GM11168 (cell line): ENCODE results near the gene SLC26A11.

Source experiments
- in situ Hi-C: fragments of 300-500 bp; cut with MboI; formaldehyde crosslinking; loops from one replicate; pipeline ENCODE4 v1.12.0; 2022; ENCODE audit warnings: low sequenced_read_pairs; ENCODE audit not compliant: unreplicated experiment

SLC26A11 gene

DNA sequence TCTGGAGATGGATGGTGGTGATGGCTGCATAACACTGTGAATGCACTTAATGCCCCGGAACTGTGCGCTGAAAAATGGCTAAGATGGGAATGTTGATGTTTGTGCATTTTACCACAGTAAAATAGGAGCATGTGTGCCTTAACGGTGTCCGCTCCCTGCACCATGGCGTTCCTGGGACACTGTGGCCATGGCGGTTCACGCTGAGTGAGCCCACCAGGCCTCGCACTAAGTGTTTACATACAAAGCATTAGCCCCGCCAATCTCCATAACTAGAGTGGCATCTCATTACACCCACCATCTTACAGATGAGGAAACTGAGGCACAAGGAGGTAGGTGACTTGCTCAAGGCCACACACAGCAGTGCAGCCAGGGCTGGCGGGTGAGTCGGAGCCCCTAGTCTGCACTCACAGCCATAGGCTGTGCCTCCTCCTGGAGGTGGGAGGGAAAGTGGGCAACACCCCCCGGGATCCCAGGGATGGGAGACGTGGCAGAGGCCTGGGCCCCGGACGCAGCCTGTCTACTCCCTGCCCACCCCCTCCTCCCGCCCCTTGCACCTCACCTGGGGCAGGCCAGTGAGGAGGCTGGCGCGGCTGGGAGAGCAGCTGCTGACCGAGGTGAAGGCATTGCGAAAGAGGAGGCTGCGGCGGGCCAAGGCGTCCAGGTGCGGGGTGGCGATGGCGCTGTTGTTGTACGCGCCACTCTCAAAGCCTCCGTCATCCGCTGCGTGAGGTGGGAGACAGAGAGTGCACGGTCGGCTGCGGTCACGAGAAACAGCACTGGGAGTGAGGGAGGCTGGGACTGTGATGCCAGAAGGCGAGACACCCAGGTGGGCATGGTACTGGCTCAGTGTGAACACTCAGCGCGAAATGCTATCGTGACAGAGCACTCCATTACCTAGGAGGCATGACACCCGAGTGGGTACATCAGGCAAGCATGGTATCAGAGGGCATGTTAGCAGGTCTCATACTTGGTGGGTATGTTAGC, 3.5 kb upstream of the SLC26A11 start:
- in situ Hi-C loops: no loop called here

DNA sequence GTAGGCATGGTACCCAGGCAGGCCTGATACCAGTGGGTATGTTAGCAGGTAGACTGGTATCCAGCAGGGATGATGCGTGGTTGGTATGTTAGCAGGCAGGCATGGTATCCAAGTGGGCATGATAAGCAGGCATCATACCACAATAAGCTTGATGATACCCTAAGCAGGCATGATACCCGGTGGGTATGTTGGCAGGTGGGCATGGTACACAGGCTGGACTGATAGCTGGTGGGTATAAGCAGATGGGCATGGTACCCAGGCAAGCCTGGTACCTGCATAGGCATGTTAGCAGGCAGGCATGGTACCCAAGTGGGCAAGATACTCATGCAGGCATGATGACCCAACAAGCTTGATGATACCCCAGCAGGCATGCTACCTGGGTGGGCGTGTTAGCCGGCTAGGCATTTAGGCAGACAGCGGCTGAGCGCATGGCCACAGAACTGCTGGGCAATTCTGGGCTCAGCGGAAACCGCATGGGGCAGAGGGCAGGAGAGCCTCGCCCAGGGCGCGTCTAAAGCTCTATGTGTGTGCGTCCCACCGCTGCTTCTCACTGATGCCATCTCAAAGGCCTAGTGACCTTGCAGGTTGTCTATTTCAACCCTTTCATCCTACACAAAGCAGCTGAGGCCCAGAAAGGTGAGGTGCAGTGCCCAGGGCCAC, 2.4 kb upstream of the SLC26A11 start:
- in situ Hi-C loops: no loop called here

DNA sequence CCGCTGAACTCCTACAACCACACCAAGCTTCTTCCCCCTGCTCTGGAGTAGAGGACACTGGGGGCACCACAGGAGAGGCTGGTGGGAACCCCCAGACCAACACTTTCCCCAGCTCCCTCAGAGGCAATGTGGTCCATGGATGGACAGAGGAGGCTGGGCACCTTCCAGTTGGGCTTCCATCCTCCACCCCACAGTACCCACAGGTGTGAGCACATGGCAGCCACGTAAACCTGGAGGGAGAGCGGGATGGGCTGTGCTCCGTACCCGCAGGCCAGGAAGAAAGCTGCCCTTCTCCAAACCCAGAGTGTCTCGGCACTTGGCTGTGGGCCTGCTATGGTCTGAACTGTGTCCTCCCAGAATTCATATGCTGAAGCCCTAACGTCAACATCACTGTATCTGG, 1.8 kb upstream of the SLC26A11 start:
- in situ Hi-C loops: no loop called here

DNA sequence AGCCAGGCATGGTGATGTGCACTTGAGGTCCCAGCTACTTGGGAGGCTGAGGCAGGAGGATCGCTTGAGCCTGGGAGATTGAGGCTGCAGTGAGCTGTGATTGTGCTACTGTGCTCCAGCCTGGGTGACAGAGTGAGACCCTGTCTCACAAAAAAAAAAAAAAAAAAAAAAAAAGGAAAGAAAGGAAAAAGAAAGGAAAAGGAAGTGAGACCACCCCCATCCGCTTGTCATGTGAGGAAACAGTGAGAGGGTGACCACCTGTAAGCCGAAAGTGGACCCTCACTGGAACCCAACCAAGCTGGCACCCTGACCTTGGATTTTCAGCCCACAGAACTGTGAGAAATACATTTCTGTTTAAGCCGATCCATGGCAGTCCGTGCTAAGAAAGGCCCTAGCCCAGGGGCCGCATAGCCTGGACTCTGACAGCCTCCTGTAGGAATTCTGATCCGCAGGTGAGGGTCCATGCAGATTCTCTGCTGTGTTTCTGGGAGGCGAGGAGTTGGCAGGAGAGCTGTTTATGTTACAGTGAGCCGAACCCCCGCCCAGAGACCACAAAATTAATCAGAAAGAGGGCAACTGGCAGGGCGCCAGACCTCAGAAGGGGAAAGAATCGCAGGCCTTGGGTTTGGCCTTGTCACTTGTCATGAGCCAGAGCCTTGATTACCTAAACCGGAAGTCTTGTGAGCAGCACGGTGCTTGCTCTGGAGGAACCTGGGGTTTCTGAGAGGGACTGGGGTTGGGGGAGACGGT, 1.0 kb upstream of the SLC26A11 start:
- in situ Hi-C loops: no loop called here

DNA sequence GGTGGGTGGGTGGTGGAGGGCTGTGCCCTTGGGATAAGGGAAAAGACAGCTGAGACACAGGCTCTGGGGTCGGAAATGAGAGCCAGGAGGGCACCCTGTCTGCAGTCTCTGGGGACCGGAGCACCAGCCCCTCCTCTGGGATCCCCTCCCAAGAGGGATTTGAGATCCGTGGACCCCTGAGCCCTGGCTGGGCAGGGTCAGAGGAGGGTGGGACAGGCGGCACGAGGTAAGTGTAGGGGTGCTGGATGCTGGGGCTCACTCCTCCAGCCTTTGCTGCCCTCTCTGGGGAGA, 519 bp upstream of the SLC26A11 start:
- in situ Hi-C loops: no loop called here

DNA sequence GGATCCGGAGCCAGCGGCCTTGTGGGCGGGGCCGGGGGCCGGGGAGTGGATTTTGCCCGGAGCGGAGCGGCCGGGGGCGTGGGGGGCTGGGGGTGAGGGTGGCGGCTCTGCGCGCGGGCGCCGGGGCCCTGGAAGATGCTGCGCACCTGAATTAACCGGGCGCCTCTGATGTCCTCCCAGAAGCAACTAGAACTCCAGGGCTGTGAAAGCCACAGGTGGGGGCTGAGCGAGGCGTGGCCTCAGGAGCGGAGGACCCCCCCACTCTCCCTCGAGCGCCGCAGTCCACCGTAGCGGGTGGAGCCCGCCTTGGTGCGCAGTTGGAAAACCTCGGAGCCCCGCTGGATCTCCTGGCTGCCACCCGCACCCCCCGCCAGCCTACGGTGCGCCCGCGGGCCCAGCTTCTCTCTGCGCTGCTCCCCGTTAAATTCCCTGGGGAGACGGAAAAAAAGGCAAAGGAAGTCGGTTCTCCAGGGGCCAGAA, 549 bp downstream of the SLC26A11 start:
- in situ Hi-C loops: no loop called here

DNA sequence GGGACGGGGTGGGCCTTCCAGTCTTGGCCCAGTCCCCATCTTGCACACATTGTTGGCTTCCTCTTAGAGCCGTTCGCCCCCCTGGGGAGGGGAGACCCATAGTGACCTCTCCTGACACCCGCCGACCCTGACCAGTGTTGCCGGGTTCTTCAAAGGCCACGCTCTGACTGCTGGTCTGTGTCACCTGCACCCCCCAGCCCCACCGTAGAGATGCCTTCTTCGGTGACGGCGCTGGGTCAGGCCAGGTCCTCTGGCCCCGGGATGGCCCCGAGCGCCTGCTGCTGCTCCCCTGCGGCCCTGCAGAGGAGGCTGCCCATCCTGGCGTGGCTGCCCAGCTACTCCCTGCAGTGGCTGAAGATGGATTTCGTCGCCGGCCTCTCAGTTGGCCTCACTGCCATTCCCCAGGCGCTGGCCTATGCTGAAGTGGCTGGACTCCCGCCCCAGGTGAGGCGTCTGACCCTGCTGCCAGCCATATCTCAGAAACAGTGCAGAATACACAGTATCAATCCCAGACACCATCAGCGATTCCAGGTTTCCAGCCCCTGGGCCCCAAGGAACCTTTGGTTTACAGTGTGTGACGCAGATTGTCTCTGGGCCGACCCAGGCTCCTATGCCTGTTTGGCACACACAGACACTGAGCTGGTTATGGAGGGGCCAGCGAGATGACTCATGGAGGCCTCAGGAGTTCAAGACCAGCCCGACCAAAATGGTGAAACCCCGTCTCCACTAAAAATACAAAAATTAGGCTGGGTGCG, 1.3 kb downstream of the SLC26A11 start:
- in situ Hi-C loops: no loop called here

DNA sequence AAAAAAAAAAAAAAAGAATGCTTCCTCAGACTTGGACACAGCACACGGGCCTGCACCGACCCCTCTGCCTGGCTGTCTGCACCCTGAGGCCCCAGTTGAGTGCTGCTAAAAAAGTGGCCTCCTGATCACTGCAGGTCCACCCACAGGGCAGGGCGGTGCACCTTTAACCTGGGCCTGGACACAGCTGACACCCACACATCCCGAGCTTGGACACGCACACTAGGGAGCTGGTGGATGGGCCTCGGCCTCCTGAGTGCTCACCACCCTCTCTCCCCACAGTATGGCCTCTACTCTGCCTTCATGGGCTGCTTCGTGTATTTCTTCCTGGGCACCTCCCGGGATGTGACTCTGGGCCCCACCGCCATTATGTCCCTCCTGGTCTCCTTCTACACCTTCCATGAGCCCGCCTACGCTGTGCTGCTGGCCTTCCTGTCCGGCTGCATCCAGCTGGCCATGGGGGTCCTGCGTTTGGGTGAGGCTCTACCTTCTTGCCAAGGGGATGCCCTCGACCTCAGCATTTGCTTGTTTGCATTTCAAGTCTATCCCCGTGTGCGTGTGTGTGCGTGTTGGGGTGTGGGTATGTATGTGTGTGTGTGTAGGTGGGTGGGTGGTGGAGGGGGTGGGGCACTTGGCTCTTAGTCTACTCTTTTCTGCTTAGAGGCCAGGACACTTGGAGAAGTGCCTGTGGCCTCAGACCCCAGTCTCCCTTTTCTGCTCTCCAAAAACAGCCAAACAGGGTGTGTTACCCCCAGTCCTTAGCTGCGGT, 2.3 kb downstream of the SLC26A11 start:
- in situ Hi-C loops: no loop called here

DNA sequence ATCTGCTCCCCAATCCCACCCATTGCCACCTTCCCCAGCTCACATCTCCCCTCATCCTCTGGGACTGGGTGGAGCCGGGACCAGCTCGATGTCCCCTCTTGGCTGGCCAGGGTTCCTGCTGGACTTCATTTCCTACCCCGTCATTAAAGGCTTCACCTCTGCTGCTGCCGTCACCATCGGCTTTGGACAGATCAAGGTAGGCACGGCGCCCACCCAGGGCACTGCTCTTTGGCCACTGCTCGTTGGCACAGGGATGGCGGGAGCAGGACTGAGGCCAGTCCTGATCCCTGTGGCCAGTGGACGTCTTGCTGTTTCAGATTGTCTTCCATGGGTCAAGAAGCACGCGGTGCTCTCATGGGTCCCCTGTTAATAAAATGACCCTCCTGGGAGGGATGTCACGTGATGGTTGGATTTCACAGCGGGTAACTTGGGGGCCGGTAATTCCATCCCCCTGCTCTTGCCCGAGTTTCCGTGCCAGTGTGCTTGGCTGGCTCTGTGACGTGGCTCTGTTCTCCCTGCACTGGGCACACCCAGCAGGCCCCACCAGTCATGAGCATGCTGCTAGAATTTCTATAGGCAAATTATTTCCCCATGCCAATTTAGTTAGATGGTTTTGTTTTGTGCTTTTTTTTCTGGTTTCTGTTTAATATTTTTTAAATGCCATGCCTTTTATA, 3.1 kb downstream of the SLC26A11 start:
- in situ Hi-C loops: no loop called here

DNA sequence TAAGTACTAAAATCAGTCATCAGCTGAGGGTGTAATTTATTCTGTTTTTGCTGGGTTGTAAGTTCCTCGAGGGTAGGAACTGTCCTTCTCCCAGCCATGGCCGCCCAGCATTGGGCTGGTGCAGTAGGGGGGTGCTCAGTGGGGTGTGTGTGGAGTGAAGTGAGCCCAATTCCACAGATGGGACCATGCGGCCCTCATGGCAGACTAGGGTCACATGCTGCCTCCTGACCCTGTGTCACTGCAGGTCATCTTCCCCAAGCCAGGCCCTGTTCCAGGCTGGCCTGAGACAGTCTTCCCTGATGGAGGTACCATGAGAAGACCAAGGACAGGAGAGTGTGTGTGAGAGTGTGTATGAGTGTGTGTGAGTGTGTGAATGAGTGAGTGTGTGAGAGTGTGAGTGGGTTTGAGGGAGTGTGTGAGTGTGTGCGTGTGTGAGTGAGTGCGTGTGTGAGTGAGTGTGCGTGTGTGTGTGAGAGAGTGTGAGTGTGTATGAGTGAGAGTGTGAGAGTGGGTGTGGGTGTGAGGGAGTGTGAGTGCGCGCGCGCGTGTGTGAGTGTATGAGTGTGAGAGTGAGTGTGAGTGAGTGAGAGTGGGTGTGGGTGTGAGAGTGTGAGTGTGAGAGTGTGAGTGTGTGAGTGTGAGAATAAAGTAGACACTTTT, 3.7 kb downstream of the SLC26A11 start:
- in situ Hi-C loops: no loop called here

DNA sequence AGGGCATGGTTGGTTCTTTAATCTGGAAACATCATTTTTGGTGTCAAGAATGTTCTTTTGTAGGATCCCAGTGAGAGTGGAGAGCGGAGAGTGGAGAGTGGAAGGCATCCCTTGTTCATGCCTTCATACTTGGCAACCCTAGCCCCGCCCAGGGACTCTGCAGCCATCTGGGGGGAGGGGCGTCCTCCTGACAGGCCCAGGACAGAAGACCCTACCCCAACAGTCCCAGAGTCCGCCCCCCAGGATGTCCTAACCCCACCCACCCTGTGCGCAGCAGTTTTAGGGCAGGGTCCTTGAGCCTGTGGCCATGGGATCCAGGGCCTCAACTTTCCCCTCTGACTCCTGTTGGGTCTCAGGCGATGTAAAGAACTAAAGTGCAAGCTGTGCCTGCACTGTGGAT, 4.5 kb downstream of the SLC26A11 start:
- in situ Hi-C loops: no loop called here

DNA sequence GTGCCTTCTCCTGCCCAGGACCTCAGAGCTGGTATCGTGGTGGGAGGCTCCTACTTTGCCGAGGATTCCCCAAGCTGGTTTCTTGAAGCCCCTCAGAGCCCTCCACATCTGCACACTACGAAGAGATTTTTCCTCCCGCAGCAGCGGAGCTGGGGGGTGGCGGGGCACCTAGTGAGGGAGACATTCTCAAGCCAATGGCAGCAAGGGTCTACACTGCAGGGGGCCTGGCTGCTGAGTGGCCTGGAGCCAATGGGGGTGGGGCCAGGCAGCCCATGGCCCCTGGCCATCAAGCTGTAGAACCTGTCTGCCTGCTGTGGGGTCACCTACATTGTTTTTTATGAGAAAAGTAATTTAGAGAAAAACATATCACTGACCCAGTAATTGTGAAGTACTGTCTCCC, 5.0 kb downstream of the SLC26A11 start:
- in situ Hi-C loops: no loop called here

DNA sequence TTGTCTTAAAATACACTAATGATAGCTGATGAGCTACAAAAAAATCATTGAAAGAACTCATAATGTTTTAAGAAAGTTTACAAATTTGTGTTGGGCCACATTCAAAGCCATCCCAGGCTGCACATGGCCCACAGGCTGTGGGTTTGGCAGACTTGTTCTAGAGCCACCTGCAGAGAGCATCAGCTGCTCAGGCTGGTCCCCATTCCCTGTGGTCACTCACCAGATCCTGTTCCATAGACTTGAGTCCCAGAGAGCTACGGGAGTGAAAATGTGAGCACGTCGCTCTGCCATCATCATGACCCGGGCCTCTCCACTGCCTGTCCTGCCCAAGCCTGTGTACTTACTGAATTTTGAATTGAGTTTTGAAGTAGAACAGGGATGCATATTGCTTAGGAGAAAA, 6.9 kb downstream of the SLC26A11 start:
- in situ Hi-C loops: no loop called here

DNA sequence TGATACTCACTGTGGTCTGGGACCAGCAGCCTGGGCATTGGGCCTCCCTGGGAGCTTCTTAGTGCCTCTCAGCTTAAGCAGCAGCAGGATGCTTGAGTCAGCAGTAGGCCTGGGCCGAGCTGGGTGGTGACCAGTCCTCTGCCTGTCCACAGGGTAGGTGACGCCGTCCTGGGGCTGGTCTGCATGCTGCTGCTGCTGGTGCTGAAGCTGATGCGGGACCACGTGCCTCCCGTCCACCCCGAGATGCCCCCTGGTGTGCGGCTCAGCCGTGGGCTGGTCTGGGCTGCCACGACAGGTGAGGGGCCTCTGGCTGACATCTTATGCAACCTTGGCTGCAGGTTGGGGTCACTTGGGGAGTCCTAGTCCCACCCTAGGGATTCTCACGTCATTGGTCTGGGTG, 7.4 kb downstream of the SLC26A11 start:
- in situ Hi-C loops: no loop called here

DNA sequence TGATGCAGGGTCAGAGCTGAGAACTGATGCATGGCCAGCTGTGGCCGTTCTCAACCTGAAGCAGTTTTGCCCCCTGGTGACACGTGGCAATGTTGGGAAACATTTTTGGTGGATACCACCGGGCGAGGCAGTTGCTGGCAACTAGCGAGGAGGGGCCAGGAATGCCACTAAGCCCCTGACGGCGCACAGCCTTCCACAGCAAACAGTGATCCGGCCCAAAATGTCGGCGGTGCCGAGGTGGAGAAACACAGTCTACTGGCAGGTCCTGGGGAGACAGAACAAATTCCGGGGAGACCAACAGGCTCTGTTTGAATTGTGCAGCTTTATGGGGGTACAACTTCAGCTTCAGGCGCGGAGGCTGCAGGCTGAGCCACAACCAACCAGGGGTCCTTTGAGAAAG, 8.2 kb downstream of the SLC26A11 start:
- in situ Hi-C loops: no loop called here

DNA sequence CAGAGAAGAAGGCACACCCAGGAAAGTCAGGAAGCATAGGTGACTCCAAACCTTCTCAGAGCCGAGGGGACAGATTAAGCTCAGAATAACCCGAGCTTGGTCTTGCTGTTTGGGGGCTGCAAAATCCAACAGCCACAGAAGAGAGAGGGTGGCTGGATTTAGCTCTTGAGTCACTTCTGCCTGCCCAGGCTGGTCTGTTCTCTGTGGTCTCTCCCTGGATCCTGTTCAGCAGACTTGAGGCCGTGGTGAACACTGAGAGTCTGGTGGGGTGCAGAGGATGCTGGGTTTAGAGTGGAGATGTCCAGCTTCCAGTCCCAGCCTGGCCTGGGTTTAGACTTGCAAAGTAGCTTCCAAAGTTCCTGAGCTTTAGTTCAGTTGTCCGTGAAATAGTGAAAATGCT, 8.8 kb downstream of the SLC26A11 start:
- in situ Hi-C loops: no loop called here

DNA sequence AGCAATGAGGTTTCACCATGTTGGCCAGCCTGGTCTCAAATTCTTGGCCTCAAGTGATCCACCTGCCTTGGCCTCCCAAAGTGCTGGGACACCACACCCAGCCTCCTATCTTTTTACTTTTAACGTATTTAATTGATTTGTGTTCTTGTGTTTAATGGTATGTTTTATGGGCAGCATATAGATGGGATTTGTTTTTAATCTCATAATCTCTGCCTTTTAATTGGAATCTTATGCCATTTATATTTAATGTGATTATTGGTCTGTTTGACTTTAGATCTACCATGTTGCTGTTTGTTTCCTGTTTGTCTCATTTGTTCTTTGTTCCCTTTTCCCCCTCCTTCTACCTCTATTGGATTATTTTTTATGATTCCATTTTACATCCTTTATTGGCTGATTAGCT, 12.2 kb downstream of the SLC26A11 start:
- in situ Hi-C loops: no loop called here

DNA sequence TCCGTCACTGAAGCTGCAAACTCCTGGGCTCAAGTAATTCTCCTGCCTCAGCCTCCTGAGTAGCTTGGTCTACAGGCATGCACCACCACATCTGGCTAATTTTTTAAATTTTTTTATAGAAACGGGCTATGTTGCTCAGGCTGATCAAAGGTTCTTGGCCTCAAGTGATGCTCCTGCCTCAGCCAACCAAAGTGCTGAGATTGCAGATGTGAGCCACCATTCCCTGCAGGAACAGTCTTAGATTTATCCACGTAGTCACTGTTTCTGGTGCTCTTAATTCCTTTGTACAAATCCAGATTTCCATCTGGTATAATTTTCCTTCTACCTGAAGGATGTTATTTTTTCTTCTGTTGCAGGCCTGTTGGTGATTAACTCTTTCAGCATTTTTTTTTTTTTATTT, 13.0 kb downstream of the SLC26A11 start:
- in situ Hi-C loops: no loop called here

DNA sequence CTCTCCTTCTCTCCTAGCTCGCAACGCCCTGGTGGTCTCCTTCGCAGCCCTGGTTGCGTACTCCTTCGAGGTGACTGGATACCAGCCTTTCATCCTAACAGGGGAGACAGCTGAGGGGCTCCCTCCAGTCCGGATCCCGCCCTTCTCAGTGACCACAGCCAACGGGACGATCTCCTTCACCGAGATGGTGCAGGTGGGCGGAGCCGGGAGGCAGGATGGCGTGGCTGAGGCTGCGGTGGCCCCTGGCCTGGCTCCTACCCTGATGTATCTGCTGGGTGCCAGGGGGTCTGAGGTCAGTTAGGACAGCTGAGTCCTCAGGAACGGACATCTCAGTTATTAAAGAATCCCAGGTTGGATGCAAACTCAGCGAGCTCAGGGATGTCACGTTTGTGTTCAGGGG, 16.7 kb downstream of the SLC26A11 start:
- in situ Hi-C loops: no loop called here
